Stomach smooth muscle (tissue), 2 donors: ENCODE data around the gene PARVG.

Experiments
- H3K27ac ChIP-seq: one replicate; pipeline ENCODE4 v1.7.0; 2013; ENCODE audit warnings: mild to moderate bottlenecking, low read length, inconsistent platforms
- H3K27me3 ChIP-seq, 2 donors: one replicate each; pipeline ENCODE4 v1.7.0; 2013; ENCODE audit warnings: low read length in 2 of 2; ENCODE audit not compliant: insufficient read depth in 2 of 2, control insufficient read depth in 1 of 2
- H3K36me3 ChIP-seq, 2 donors: one replicate each; pipeline ENCODE4 v1.7.0; 2013; ENCODE audit warnings: low read length in 2 of 2; ENCODE audit not compliant: control insufficient read depth in 2 of 2, insufficient read depth in 2 of 2
- H3K4me1 ChIP-seq: one replicate; pipeline ENCODE4 v1.7.0; 2013; ENCODE audit warnings: low read length; ENCODE audit not compliant: control insufficient read depth, insufficient read depth
- H3K4me3 ChIP-seq, 2 donors: one replicate each; pipeline ENCODE4 v1.7.0; 2013; ENCODE audit warnings: low read length in 2 of 2
- H3K9ac ChIP-seq, 2 donors: one replicate each; pipeline ENCODE4 v1.7.0; 2013; ENCODE audit warnings: low read length in 2 of 2, mild to moderate bottlenecking in 1 of 2
- H3K9me3 ChIP-seq, 2 donors: one replicate each; pipeline ENCODE4 v1.7.0; 2013; ENCODE audit warnings: low read length in 2 of 2; ENCODE audit not compliant: control insufficient read depth in 2 of 2
- donor health status: healthy.
- donor health status: Pancreatic carcinoma.

Gene PARVG

DNA sequence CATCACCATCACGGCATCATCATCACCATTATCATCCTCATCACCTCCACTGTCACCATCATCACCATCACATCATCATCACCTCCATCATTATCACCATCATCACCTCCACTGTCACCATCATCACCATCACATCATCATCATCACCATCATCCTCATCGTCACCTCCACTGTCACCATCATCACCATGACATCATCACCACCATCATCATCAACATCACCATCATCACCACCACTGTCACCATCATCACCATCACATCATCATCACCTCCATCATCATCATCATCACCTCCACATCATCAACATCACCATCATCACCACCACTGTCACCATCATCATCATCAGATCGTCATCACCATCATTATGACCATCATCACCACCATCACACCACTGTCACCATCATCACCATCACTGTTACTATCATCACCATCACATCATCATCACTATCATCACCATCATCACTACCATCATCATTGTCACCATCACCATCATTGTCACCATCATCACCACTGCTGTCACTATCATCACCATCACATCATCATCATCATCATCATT lies 32.8 kb downstream of the PARVG start:
- peaks cover 18% of the 10 kb centered on the region for H3K4me1 ChIP-seq
- no peaks in the 10 kb centered on the region for H3K36me3 ChIP-seq
- no peak overlapping the region for H3K9ac ChIP-seq
- no peak overlapping the region for H3K4me3 ChIP-seq
- peaks cover 3 to 6% of the 10 kb centered on the region in 2 donors for H3K9me3 ChIP-seq
- no peaks in the 10 kb centered on the region for H3K27me3 ChIP-seq
- no peak overlapping the region for H3K27ac ChIP-seq

DNA sequence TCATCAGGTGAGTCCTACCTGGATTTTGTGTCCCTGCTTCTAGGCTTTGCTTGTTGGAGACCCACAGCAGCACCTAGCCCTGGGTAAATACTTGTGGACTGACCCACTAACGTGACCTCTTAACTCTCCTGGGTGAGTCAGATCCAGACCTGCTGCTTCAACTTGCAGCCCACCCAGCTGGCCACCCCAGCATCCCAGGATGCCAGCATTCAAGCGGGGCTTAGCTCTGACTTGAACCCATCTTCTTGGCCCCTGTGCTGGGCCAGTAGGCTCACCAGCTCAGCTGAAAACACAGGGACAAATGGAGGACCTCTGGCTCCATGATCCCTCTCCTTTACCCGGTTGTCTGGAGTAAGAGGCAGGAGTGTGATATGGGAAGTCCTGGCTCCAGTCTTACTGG lies 33.5 kb downstream of the PARVG start:
- Histone ChIP-seq H3K9ac (no peak overlapping the region), H3K27me3 (no peaks in the 10 kb centered on the region), H3K4me3 (no peak overlapping the region), H3K36me3 (no peaks in the 10 kb centered on the region), H3K9me3 (peaks cover 3 to 6% of the 10 kb centered on the region in 2 donors), H3K4me1 (peaks cover 18% of the 10 kb centered on the region), H3K27ac (no peak overlapping the region)

DNA sequence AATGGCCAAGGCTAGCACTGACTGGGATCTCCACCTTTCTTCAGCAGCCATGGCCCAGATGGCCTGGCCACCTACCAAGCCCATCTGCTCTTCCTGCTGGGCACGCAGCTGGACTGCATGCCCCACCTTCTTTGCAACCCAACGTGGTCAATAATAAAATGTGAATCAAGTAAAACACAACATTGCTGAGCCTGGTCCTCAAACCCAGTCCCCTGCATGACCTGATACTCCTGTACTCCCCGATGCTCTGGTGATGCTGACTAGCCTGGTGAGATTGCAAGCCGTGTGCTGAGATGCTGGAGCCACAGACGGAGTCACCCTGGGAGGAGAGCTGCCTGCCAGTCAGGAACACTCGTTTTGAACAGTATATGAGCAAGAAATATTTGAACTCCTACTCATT lies 34.0 kb downstream of the PARVG start:
- Histone ChIP-seq H3K4me1 (peaks cover 18% of the 10 kb centered on the region), H3K27me3 (no peaks in the 10 kb centered on the region), H3K9ac (no peak overlapping the region), H3K36me3 (no peaks in the 10 kb centered on the region), H3K4me3 (no peak overlapping the region), H3K9me3 (peaks cover 2 to 3% of the 10 kb centered on the region in 2 donors), H3K27ac (no peak overlapping the region)

DNA sequence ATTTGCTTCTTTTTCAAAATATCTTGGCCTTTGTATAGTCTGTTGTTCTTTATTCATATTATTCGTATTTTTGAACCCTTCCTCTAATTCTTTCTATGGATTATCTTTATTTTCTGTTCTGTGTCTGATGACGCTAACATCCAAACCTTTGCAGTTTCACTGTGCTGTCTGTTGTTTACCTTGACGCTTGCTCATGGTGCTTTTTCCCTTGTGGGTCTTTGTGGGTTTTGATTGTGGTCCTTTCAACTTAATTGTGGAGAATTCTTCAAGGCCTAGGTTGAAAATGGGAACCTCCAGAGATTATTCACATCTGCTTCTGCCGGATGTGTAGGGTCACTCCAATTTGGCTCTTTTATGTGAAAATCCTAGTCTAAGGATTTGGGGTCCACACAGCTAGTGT lies 34.6 kb downstream of the PARVG start:
- Histone ChIP-seq H3K27ac (no peak overlapping the region), H3K4me3 (no peak overlapping the region), H3K9ac (no peak overlapping the region), H3K27me3 (no peaks in the 10 kb centered on the region), H3K4me1 (peaks cover 18% of the 10 kb centered on the region), H3K9me3 (peaks cover 0 to 3% of the 10 kb centered on the region in 2 donors), H3K36me3 (no peaks in the 10 kb centered on the region)

- peaks cover 8% of the 10 kb centered on the region for H3K4me1 ChIP-seq
- no peaks in the 10 kb centered on the region for H3K36me3 ChIP-seq
- no peak overlapping the region for H3K4me3 ChIP-seq
- H3K27ac ChIP-seq: no peak overlapping the region
- H3K9ac ChIP-seq: no peak overlapping the region
- no peaks in the 10 kb centered on the region for H3K27me3 ChIP-seq
- peaks cover 3 to 6% of the 10 kb centered on the region in 2 donors for H3K9me3 ChIP-seq
These were observed 36.6 kb downstream of the PARVG start for GRCh38 chr22:44217346-44217745.

GRCh38 chr22:44218071-44218470 lies 37.3 kb downstream of the PARVG start:
- Histone ChIP-seq H3K9ac (no peak overlapping the region), H3K9me3 (peaks cover 3 to 6% of the 10 kb centered on the region in 2 donors), H3K27me3 (no peaks in the 10 kb centered on the region), H3K4me3 (no peak overlapping the region), H3K27ac (no peak overlapping the region), H3K36me3 (no peaks in the 10 kb centered on the region), H3K4me1 (peaks cover under 1% of the 10 kb centered on the region)

- Histone ChIP-seq H3K4me1 (no peaks in the 10 kb centered on the region), H3K9ac (no peak overlapping the region), H3K4me3 (no peak overlapping the region), H3K36me3 (no peaks in the 10 kb centered on the region), H3K27ac (no peak overlapping the region), H3K9me3 (peaks cover 3 to 6% of the 10 kb centered on the region in 2 donors), H3K27me3 (no peaks in the 10 kb centered on the region)
These were observed 38.6 kb downstream of the PARVG start for GRCh38 chr22:44219101-44219870.

DNA sequence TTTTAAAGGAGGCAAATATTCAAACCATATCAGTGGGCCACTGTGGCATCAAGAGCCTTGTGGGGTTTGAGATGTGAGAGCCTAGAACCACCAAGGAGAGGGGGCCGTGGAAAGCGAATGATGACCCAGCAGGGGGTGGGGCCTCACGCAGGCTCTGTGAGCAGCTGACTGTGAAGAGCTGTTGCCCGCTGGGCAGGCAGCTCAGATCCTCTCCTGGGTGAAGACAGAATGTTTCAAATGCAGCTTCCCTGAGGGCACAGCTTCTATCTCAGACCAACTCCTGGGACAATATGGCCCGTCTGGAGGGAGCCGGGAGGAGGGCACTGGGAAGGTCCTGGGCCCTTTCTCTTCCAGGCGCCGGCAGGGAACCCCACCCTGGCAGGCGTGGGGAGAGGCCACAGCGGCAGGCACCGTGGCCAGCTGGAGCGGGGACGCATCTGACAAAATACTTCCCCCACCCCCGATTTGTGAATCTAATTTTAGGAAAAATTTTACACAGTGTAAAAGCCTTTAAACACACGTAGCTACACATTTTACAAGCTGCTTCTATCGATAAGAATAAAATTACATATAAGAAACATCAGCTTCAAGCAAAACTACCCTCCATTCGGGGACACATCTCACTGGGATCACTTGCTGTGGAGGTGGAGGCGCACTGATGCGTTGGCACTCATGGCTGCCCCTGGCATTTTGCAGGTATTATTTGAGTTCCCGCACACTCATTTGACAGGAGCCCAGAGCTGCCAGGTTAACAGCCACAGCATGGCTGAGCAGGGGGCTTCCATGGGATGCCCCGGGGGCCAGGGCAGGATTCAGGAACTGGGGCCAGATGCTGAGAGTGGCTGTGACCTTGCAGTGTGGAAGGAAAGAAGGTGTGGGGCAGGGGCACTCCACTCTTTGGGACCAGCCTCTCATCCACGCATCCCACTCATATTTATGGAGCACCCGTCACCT lies 40.3 kb downstream of the PARVG start:
- Histone ChIP-seq H3K4me1 (no peaks in the 10 kb centered on the region), H3K9ac (no peak overlapping the region), H3K27ac (no peak overlapping the region), H3K9me3 (peaks cover 0 to 6% of the 10 kb centered on the region in 2 donors), H3K4me3 (no peak overlapping the region), H3K36me3 (no peaks in the 10 kb centered on the region), H3K27me3 (peaks cover 0 to under 1% of the 10 kb centered on the region in 2 donors)

DNA sequence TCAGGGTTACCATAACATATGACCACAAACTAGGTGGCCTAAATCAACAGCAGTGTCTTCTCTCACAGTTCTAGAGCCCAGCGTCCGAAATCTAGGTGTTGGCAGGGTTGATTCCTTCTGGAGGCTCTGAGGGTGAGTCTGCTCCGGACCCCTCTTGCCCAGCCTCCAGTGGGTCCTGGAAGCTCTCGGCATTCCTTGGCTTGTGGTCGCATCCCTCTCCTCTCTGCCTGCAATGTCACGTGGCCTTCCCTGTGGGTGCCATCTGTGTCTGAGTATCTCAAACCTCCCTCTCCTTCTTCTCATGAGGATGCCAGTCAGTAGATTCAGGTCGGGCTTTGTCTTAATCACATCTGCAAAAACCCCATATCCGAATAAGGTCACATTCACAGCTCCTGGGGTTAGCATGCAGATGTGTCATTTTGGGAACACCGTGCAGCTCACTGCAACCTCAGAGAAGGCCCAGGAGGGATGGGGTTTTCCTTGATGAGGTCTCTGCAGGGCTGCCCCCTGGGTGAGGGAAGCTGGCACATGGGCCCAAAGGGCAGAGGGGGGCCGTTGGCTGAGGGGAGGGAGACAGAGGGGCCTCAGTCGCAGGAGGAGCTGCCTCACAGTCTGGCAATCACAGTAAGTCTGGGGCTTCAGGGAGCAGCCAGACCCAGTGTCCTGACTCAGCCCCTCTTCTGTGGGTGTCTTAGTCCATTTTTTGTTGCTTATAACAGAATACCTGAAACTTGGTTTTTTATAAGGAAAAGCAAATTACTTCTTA lies 41.2 kb downstream of the PARVG start:
- Histone ChIP-seq H3K27ac (no peak overlapping the region), H3K27me3 (peaks cover 0 to 2% of the 10 kb centered on the region in 2 donors), H3K9me3 (peaks cover 0 to 6% of the 10 kb centered on the region in 2 donors), H3K4me1 (no peaks in the 10 kb centered on the region), H3K36me3 (no peaks in the 10 kb centered on the region), H3K9ac (no peak overlapping the region), H3K4me3 (no peak overlapping the region)

GRCh38 chr22:44224166-44224565 lies 43.4 kb downstream of the PARVG start:
- peaks cover 0 to 2% of the 10 kb centered on the region in 2 donors for H3K27me3 ChIP-seq
- H3K4me1 ChIP-seq: no peaks in the 10 kb centered on the region
- peaks cover 3 to 10% of the 10 kb centered on the region in 2 donors for H3K9me3 ChIP-seq
- H3K27ac ChIP-seq: no peak overlapping the region
- H3K36me3 ChIP-seq: no peaks in the 10 kb centered on the region
- no peak overlapping the region for H3K9ac ChIP-seq
- H3K4me3 ChIP-seq: no peak overlapping the region
